ENCODE results near the gene ATF4. TPM values are rescaled to one million over a fixed set of nuclear protein-coding genes. Genes with fewer than 3 reads are reported as not detected.

The ATF4 gene
- total RNA-seq, 1 donor from 2014 or later = 327 TPM

DNA sequence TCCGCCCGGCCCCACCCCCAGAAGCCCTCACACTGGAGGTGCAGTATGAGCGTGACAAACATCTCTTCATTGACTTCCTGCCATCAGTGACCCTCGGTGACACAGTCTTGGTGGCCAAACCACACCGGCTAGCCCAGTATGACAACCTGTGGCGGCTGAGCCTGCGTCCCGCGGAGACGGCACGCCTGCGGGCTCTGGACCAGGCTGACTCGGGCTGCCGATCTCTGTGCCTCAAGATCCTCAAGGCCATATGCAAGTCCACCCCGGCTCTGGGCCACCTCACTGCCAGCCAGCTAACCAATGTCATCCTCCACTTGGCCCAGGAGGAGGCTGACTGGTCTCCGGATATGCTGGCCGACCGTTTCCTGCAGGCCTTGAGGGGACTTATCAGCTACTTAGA lies 6.6 kb upstream of the ATF4 start:
- ATAC-seq (no peak), DNase-seq (no peak)
- Histone ChIP-seq H3K36me3 (peaks cover 79% of the 10 kb centered on the region), H3K4me1 (peaks cover 10% of the 10 kb centered on the region), H3K27me3 (no peaks in the 10 kb centered on the region), H3K9me3 (no peaks in the 10 kb centered on the region), H3K27ac (no peak overlapping the region), H3K4me3 (no peak overlapping the region)
- intact Hi-C loops (cut with DNase I) = no loop called here
- TF ChIP-seq, protein P1, sequence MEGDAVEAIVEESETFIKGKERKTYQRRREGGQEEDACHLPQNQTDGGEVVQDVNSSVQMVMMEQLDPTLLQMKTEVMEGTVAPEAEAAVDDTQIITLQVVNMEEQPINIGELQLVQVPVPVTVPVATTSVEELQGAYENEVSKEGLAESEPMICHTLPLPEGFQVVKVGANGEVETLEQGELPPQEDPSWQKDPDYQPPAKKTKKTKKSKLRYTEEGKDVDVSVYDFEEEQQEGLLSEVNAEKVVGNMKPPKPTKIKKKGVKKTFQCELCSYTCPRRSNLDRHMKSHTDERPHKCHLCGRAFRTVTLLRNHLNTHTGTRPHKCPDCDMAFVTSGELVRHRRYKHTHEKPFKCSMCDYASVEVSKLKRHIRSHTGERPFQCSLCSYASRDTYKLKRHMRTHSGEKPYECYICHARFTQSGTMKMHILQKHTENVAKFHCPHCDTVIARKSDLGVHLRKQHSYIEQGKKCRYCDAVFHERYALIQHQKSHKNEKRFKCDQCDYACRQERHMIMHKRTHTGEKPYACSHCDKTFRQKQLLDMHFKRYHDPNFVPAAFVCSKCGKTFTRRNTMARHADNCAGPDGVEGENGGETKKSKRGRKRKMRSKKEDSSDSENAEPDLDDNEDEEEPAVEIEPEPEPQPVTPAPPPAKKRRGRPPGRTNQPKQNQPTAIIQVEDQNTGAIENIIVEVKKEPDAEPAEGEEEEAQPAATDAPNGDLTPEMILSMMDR (IDR thresholded peaks at IDR 0.05) = no peak

DNA sequence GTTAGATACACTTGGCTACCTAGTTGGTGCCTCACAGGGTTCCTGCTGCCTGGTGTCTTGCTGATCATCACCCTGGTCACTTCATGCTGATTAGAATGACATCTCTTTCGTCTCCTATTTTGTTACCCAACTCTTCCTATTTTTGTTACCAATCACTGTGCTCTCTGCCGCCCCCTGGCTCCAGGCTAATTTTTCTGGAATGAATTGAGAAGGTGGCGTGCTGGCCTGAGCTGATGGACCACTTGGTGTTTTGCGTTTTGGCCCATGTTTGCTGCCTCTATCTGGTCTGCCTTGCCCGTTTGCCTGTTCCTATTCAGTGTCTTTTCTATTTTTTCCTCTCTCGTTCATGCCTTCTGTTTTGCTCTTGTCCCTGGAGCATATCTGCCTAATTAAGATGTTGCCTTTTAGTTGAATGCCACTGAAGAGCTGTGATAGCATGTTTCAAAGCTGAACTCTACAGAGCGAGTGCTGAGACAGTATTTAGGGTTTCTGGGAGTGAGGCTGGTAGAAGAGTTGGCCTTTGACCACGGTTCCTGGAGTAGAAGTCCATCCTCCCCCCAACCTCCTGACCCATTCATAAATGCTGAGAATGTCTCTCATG lies 5.9 kb upstream of the ATF4 start:
- peaks cover 15% of the 10 kb centered on the region for H3K4me1 ChIP-seq
- ATAC-seq (peak; percentile 69), DNase-seq (no peak)
- H3K27me3 ChIP-seq = no peaks in the 10 kb centered on the region
- H3K27ac ChIP-seq = no peak overlapping the region
- no peak overlapping the region for H3K4me3 ChIP-seq
- intact Hi-C loops (cut with DNase I) = no loop called here
- no peaks in the 10 kb centered on the region for H3K9me3 ChIP-seq
- TF ChIP-seq, protein P1 (IDR thresholded peaks at IDR 0.05) = peak; percentile 76
- peaks cover 72% of the 10 kb centered on the region for H3K36me3 ChIP-seq

DNA sequence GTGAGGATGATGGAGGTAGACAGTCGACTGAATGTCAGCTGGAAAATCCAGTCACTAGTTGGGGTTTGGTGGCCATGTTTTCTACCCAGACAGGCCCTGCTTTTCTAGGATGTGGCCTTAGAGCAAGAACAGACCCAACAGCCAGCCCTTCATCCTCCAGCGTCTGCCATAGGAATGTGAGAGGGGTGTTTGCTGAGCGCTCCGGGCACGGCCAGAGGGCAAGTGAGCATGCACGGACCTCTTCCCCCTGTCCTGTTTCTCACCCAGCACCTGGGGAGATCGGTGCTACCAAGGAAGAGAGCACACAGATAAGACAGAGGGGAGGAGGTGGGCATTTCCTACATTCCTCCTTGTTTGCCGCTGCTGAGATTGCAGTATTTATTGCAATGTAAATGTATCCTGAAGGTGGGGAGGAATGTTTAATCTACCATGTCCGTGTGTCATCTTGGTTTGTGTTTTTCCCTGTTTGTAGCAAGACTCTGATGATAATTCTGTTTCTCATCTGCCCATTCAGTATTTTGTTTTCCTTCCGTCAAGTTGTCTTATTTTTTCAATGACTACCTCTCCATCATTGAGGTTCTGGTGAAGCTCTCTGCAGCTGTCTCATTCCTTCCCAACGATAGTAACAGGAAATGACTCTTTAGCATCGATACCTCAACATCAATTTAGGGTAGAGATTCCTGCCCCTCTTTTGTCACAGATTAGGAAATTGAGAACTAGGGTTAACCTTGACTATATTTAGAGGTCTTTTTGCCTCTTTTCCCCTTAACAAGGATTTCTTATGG lies 4.9 kb upstream of the ATF4 start:
- ATAC-seq (no peak), DNase-seq (no peak)
- TF ChIP-seq, protein P1 (IDR thresholded peaks at IDR 0.05) = no peak
- no peaks in the 10 kb centered on the region for H3K27me3 ChIP-seq
- no peak overlapping the region for H3K4me3 ChIP-seq
- H3K9me3 ChIP-seq = no peaks in the 10 kb centered on the region
- H3K4me1 ChIP-seq = peaks cover 15% of the 10 kb centered on the region
- H3K27ac ChIP-seq = no peak overlapping the region
- peaks cover 65% of the 10 kb centered on the region for H3K36me3 ChIP-seq
- intact Hi-C loops (cut with DNase I) = no loop called here

DNA sequence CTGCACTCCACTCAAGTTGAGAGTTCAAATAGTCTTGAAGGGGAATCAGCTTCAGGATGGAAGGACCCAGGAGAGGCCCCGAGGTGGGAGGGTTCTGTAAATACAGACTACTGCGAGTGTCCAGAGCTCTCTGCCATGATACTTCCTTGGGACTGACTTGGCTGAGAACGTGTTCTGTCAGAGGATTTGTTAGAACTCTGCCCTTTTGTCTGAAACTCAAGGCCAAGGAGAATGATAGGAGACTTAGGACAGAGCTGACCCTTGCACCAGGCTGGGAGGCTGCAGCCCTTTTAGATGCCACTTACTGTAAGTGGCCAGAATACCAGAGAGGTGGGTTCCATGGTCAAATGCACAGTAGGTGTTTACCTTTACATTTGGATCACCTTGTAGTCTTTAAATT lies 2.9 kb upstream of the ATF4 start:
- no peak for ATAC-seq
- TF ChIP-seq, protein P1 (IDR thresholded peaks at IDR 0.05) = no peak
- Histone ChIP-seq H3K4me1 (peaks cover 24% of the 10 kb centered on the region), H3K36me3 (peaks cover 59% of the 10 kb centered on the region), H3K4me3 (no peak overlapping the region), H3K27me3 (no peaks in the 10 kb centered on the region), H3K27ac (no peak overlapping the region), H3K9me3 (no peaks in the 10 kb centered on the region)
- intact Hi-C loops (cut with DNase I) = no loop called here
- no peak for DNase-seq

DNA sequence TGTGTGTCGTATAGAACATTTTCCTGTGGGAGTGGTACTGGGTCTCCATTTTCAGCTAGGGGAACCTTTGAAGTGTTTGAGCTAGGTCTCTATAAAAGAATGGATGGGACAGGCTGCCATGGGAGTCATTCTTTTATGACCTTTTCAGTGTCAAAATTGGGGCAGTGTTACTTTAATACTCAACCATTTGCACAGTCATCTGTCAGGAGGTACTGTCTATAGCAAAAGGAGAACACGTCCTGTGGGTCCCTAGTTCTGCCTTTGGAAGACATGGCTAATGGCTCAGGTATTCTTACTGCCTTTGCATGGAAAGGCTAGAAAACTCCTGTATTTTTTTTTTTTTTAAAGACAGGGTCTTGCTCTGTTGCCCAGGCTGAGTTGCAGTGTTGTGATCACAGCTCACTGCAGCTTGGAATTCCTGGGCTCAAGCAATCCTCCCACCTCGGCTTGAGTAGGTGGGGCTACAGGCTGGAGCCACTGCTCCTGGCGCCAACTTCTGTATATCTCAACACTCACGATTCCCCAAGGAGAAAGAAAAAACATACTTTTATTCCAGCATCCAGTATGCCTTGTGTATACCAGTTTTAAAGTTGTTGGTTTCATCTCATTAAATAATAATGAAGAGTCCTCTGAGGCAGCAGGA lies 2.1 kb upstream of the ATF4 start:
- H3K4me1 ChIP-seq = peaks cover 32% of the 10 kb centered on the region
- TF ChIP-seq, protein P1 (IDR thresholded peaks at IDR 0.05) = no peak
- H3K27ac ChIP-seq = peak overlapping the region; percentile 100
- H3K27me3 ChIP-seq = no peaks in the 10 kb centered on the region
- DNase-seq (no peak), ATAC-seq (no peak)
- H3K9me3 ChIP-seq = no peaks in the 10 kb centered on the region
- H3K36me3 ChIP-seq = peaks cover 59% of the 10 kb centered on the region
- intact Hi-C loops (cut with DNase I) = no loop called here
- H3K4me3 ChIP-seq = no peak overlapping the region

Measured in upper lobe of right lung (tissue), 1 donor.